DOHH2 (cell line): ENCODE measurements around the gene NPBWR2.

Experiments used
- H3F3A ChIP-seq: fragments of 200-600 bp; sonication (generic), shearing (Covaris generic); 2 replicates; pipeline ENCODE4 v1.6.0; 2016; ENCODE audit warnings: antibody characterized with exemption, mild to moderate bottlenecking; ENCODE audit not compliant: control insufficient read depth, insufficient read depth
- H3K27ac ChIP-seq: fragments of 200-600 bp; sonication (generic); 2 replicates; pipeline ENCODE4 v1.5.1; 2014; ENCODE audit warnings: low read depth, mild to moderate bottlenecking, low read length, moderate library complexity
- H3K27me3 ChIP-seq: fragments of 200-600 bp; sonication (generic); 2 replicates; pipeline ENCODE4 v1.6.1; 2014; ENCODE audit warnings: mild to moderate bottlenecking, low read length, mixed read lengths; ENCODE audit not compliant: control insufficient read depth
- H3K36me3 ChIP-seq: fragments of 200-600 bp; sonication (generic); 2 replicates; pipeline ENCODE4 v1.6.1; 2014; ENCODE audit warnings: mild to moderate bottlenecking, low read length, moderate library complexity, mixed read lengths; ENCODE audit not compliant: control insufficient read depth
- H3K4me1 ChIP-seq: fragments of 200-600 bp; sonication (generic); 2 replicates; pipeline ENCODE4 v1.6.1; 2014; ENCODE audit warnings: mild to moderate bottlenecking, low read length, mixed read lengths; ENCODE audit not compliant: control insufficient read depth
- H3K4me2 ChIP-seq: fragments of 200-600 bp; sonication (generic); 2 replicates; pipeline ENCODE4 v1.6.0; 2014; ENCODE audit warnings: mild to moderate bottlenecking, low read length, moderate library complexity
- H3K4me3 ChIP-seq: fragments of 200-600 bp; sonication (generic); 2 replicates; pipeline ENCODE4 v1.5.1; 2014; ENCODE audit warnings: mild to moderate bottlenecking, low read length, mixed read lengths
- H3K79me2 ChIP-seq: fragments of 200-600 bp; sonication (generic); 2 replicates; pipeline ENCODE4 v1.6.1; 2014; ENCODE audit warnings: mild to moderate bottlenecking, low read length, mixed read lengths; ENCODE audit not compliant: control insufficient read depth
- H3K9me2 ChIP-seq: fragments of 200-600 bp; sonication (generic); replicated peaks from 2 replicates; pipeline ENCODE4 v1.6.1; 2014; ENCODE audit warnings: mild to moderate bottlenecking, low read length, mixed read lengths; ENCODE audit not compliant: control insufficient read depth
- H3K9me3 ChIP-seq: fragments of 200-600 bp; sonication (generic); 2 replicates; pipeline ENCODE4 v1.6.1; 2014; ENCODE audit warnings: antibody characterized with exemption, low read length, mixed read lengths; ENCODE audit not compliant: control insufficient read depth, insufficient read depth
- H4K20me1 ChIP-seq: fragments of 200-600 bp; sonication (generic); 2 replicates; pipeline ENCODE4 v1.6.0; 2014; ENCODE audit warnings: low read depth, mild to moderate bottlenecking, antibody characterized with exemption, low read length, moderate library complexity; ENCODE audit not compliant: control insufficient read depth, insufficient read depth
- CTCF ChIP-seq: fragments of 200-600 bp; sonication (generic); IDR thresholded peaks from one replicate; pipeline ENCODE4 v1.5.1; 2014; ENCODE audit warnings: antibody characterized with exemption, mild to moderate bottlenecking, low read depth, low read length; ENCODE audit not compliant: poor library complexity, severe bottlenecking
- EZH2phosphoT487 ChIP-seq: fragments of 200-600 bp; sonication (generic); IDR thresholded peaks from 2 replicates; pipeline ENCODE4 v1.6.1; 2017; ENCODE audit warnings: borderline replicate concordance, mild to moderate bottlenecking, antibody characterized with exemption, low read length, moderate library complexity, mixed read lengths

NPBWR2 gene

DNA sequence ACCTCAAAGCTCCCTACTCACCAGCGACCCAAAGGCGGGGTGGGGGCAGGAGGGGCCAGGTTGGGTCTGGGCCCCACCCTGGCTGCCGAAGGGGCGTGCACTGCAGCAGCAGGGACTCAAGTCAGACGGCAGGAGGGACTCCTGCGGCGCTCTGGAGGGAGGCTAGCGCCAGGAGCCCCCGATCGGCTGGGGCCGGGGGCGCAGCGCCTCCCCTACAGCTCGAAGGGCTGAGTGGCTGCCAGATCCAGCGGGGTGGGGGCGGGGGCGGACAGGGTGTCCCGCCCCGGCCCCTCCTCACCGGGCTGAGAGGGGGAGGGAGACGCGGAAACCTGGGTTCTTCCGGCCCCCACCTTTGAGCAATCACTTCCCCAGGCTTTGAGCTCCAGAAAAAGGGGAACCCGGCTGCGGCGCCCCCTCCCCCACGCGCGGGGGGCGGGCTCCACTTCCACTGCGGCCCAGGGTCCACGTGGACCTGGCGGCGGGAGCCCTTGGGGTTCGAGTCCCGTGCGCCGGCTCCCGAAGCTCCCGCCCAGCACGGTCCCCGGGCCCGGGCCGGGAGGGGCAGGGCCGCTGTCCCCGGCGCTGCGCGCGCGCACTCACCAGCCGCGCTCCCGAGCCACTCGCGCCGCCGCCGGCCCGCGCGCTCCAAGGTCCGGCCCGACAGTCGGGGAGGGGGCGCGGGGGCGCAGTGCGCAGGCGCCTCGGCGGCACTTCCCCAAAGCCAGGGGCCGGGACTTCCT is 27.9 kb downstream of the NPBWR2 start, which contains the start of gene RGS19:
RGS19 (minus strand) TSS at position 246 of the 740 bp plus-strand sequence. CDS start 2,632 bp downstream, outside the sequence.
- Histone ChIP-seq H3K27ac (peak within 1 kb of the TSS; percentile 89), H3F3A (peaks cover 23% of the 10 kb centered on the region), H3K4me2 (peak within 1 kb of the TSS; percentile 95), H3K4me3 (peak within 1 kb of the TSS; percentile 99), H4K20me1 (no peaks in the 10 kb centered on the region), H3K9me2 (no peaks in the 10 kb centered on the region), H3K9me3 (no peaks in the 10 kb centered on the region), H3K79me2 (peaks cover 25% of the 10 kb centered on the region), H3K36me3 (peaks cover 35% of the 10 kb centered on the region), H3K4me1 (peaks cover 58% of the 10 kb centered on the region), H3K27me3 (peaks cover 18% of the 10 kb centered on the region)
- no peak for TF ChIP-seq EZH2phosphoT487
- TF ChIP-seq CTCF, result peak; percentile 34

- Histone ChIP-seq H3K36me3 (peaks cover 40% of the 10 kb centered on the region), H3F3A (peaks cover 23% of the 10 kb centered on the region), H3K4me3 (peak overlapping the region; percentile 99), H3K4me1 (peaks cover 58% of the 10 kb centered on the region), H3K9me3 (no peaks in the 10 kb centered on the region), H4K20me1 (no peaks in the 10 kb centered on the region), H3K9me2 (no peaks in the 10 kb centered on the region), H3K4me2 (peak overlapping the region; percentile 95), H3K79me2 (peaks cover 25% of the 10 kb centered on the region), H3K27ac (peak overlapping the region; percentile 89), H3K27me3 (peaks cover 13% of the 10 kb centered on the region)
- TF ChIP-seq CTCF (no peak), EZH2phosphoT487 (no peak)
Observed at GRCh38 chr20:64078934-64079272, 28.5 kb downstream of the NPBWR2 start.

- Histone ChIP-seq H3K9me3 (no peaks in the 10 kb centered on the region), H3K4me2 (peak overlapping the region; percentile 95), H3K36me3 (peaks cover 48% of the 10 kb centered on the region), H3K4me1 (peaks cover 57% of the 10 kb centered on the region), H3F3A (peaks cover 23% of the 10 kb centered on the region), H3K27me3 (peaks cover 7% of the 10 kb centered on the region), H4K20me1 (no peaks in the 10 kb centered on the region), H3K9me2 (no peaks in the 10 kb centered on the region), H3K79me2 (peaks cover 25% of the 10 kb centered on the region), H3K4me3 (peak overlapping the region; percentile 99), H3K27ac (peak overlapping the region; percentile 89)
- TF ChIP-seq CTCF, result no peak
- TF ChIP-seq EZH2phosphoT487, result no peak
Observed at GRCh38 chr20:64077876-64078551, 29.4 kb downstream of the NPBWR2 start.
